GM12891 (cell line): ENCODE data around the gene AMBRA1.

Experiments used
- POLR2A ChIP-seq: IDR thresholded peaks from 2 replicates; pipeline ENCODE4 v1.6.1; 2011; ENCODE audit warnings: low read depth, low read length, control low read depth
- POLR2AphosphoS5 ChIP-seq: IDR thresholded peaks from 2 replicates; pipeline ENCODE4 v1.6.1; 2011; ENCODE audit warnings: low read depth, low read length, control low read depth
- SPI1 ChIP-seq: IDR thresholded peaks from 2 replicates; pipeline ENCODE4 v1.6.1; 2011; ENCODE audit warnings: low read depth, low read length, control low read depth

- TF ChIP-seq POLR2A = no peak
- TF ChIP-seq POLR2AphosphoS5 = no peak
- no peak for TF ChIP-seq SPI1
These were observed 33.4 kb downstream of the AMBRA1 start for GRCh38 chr11:46560300-46560991.
